H1 (cell line): ENCODE measurements around the gene CCSER2. TPM values are rescaled to one million over a fixed set of nuclear protein-coding genes. Genes with fewer than 3 reads are reported as not detected.

Experiments
- CTCF ChIA-PET: fragments of 300-600 bp; sonication (Branson Sonifier 250); formaldehyde crosslinking; loops from one replicate; lab custom pipeline; 2021; ENCODE audit not compliant: partially characterized antibody; lab: Charles Lee
- POLR2A ChIA-PET: fragments of 300-600 bp; sonication (Branson Sonifier 250); formaldehyde crosslinking; loops from one replicate; lab custom pipeline; 2021; ENCODE audit warnings: inconsistent platforms; ENCODE audit not compliant: partially characterized antibody; lab: Charles Lee
- DNase-seq, 2 experiments: peaks; one replicate each; pipeline versions ENCODE4 v3.0.0 to v3.0.0-alpha.2; 2010 to 2022; ENCODE audit warnings: low spot score in 2 of 2, low read depth in 1 of 2, mixed read lengths in 1 of 2
- FAIRE-seq: peaks from 2 replicates; lab custom pipeline; 2011; peaks lifted over from hg19 to GRCh38; lab: Jason Lieb, UNC
- H2AFZ ChIP-seq: 2 replicates; pipeline ENCODE4 v1.8.1; 2012; ENCODE audit warnings: low read length, inconsistent platforms
- H2AK5ac ChIP-seq: 2 replicates; pipeline ENCODE4 v1.6.1; 2013; ENCODE audit warnings: low read depth, low read length
- H2BK120ac ChIP-seq: replicated peaks from 2 replicates; pipeline ENCODE3; 2013; ENCODE audit warnings: low read depth, low read length, inconsistent platforms
- H2BK12ac ChIP-seq: 2 replicates; pipeline ENCODE4 v1.6.1; 2013; ENCODE audit warnings: low read depth, low read length
- H2BK15ac ChIP-seq: 2 replicates; pipeline ENCODE4 v1.6.1; 2013; ENCODE audit warnings: low read length
- H2BK20ac ChIP-seq: 2 replicates; pipeline ENCODE4 v1.6.1; 2013; ENCODE audit warnings: low read length
- H2BK5ac ChIP-seq: 2 replicates; pipeline ENCODE4 v1.6.1; 2013; ENCODE audit warnings: low read depth, low read length
- H3K14ac ChIP-seq: 2 replicates; pipeline ENCODE4 v1.6.1; 2013; ENCODE audit warnings: inconsistent platforms; ENCODE audit not compliant: insufficient read length
- H3K18ac ChIP-seq: 2 replicates; pipeline ENCODE4 v1.6.1; 2013; ENCODE audit warnings: low read length; ENCODE audit errors: extremely low read depth
- H3K23ac ChIP-seq: 2 replicates; pipeline ENCODE4 v1.6.1; 2013; ENCODE audit warnings: inconsistent platforms; ENCODE audit not compliant: insufficient read length
- H3K23me2 ChIP-seq: 2 replicates; pipeline ENCODE4 v1.6.1; 2013; ENCODE audit warnings: low read depth, low read length
- H3K27ac ChIP-seq: 2 replicates; pipeline ENCODE4 v1.6.1; 2011; ENCODE audit warnings: low read depth, low read length, inconsistent platforms
- H3K27me3 ChIP-seq, 4 experiments: replicated peaks in 1 of 4; 1 replicate in 1 of 4; 2 replicates in 3 of 4; pipeline versions ENCODE4 v1.6.1 to v1.8.1; 2011 to 2013; ENCODE audit warnings: low read length in 3 of 4, mild to moderate bottlenecking in 3 of 4, inconsistent platforms in 2 of 4, mixed read lengths in 2 of 4, moderate library complexity in 1 of 4; ENCODE audit not compliant: control insufficient read depth in 3 of 4, insufficient read depth in 3 of 4; ENCODE audit errors: extremely low read depth in 1 of 4
- H3K36me3 ChIP-seq, 4 experiments: 2 replicates each; pipeline versions ENCODE4 v1.6.1 to v1.8.1; 2011 to 2013; ENCODE audit warnings: mild to moderate bottlenecking in 4 of 4, low read length in 3 of 4, moderate library complexity in 2 of 4, control low read depth in 1 of 4, inconsistent platforms in 1 of 4; ENCODE audit not compliant: insufficient read depth in 4 of 4, control insufficient read depth in 2 of 4
- H3K4ac ChIP-seq: replicated peaks from 2 replicates; pipeline ENCODE3; 2013; ENCODE audit warnings: low read length, low read depth, mixed read lengths, inconsistent platforms; ENCODE audit not compliant: insufficient read length
- H3K4me1 ChIP-seq, 4 experiments: replicated peaks in 1 of 4; 1 replicate in 1 of 4; 2 replicates in 3 of 4; pipeline versions ENCODE4 v1.6.1 to v1.8.1; 2011 to 2013; ENCODE audit warnings: low read length in 3 of 4, inconsistent platforms in 2 of 4, mixed read lengths in 1 of 4; ENCODE audit not compliant: insufficient read depth in 4 of 4, control insufficient read depth in 3 of 4
- H3K4me2 ChIP-seq, 2 experiments: 2 replicates each; pipeline versions ENCODE4 v1.6.1 to v1.8.1; 2011 to 2013; ENCODE audit warnings: low read depth in 2 of 2, low read length in 2 of 2, control low read depth in 1 of 2, inconsistent platforms in 1 of 2, mild to moderate bottlenecking in 1 of 2; ENCODE audit not compliant: insufficient read depth in 1 of 2
- H3K4me3 ChIP-seq, 4 experiments: fragments of 200-600, 300-600 bp in 1 of 4; sonication (generic), shearing (Covaris generic), sonication (Bioruptor Twin) in 1 of 4; 2 replicates each; pipeline versions ENCODE4 v1.5.1 to v1.8.1; 2011 to 2016; ENCODE audit warnings: low read length in 4 of 4, low read depth in 3 of 4, control low read depth in 2 of 4, inconsistent platforms in 2 of 4, mild to moderate bottlenecking in 2 of 4, mixed read lengths in 1 of 4, moderate library complexity in 1 of 4; ENCODE audit not compliant: insufficient read depth in 2 of 4; ENCODE audit errors: extremely low read depth in 1 of 4
- H3K56ac ChIP-seq: replicated peaks from 2 replicates; pipeline ENCODE3; 2013; ENCODE audit warnings: low read depth, mild to moderate bottlenecking, mixed read lengths, low read length, inconsistent platforms; ENCODE audit not compliant: insufficient read length
- H3K79me1 ChIP-seq: 2 replicates; pipeline ENCODE4 v1.6.1; 2013; ENCODE audit warnings: low read depth, low read length, control low read depth
- H3K79me2 ChIP-seq, 2 experiments: 2 replicates each; pipeline versions ENCODE4 v1.6.1 to v1.8.1; 2012 to 2013; ENCODE audit warnings: low read length in 2 of 2, mild to moderate bottlenecking in 2 of 2, inconsistent platforms in 1 of 2; ENCODE audit not compliant: insufficient read depth in 2 of 2, control insufficient read depth in 1 of 2
- H3K9ac ChIP-seq, 4 experiments: replicated peaks in 1 of 4; 1 replicate in 1 of 4; 2 replicates in 3 of 4; pipeline versions ENCODE4 v1.6.1 to v1.8.1; 2011 to 2013; ENCODE audit warnings: low read depth in 3 of 4, low read length in 3 of 4, control low read depth in 2 of 4, mild to moderate bottlenecking in 2 of 4, moderate library complexity in 2 of 4, inconsistent platforms in 1 of 4; ENCODE audit errors: extremely low read depth in 1 of 4
- H3K9me3 ChIP-seq, 2 experiments: 2 replicates each; pipeline versions ENCODE4 v1.6.1 to v1.8.1; 2012 to 2013; ENCODE audit warnings: mild to moderate bottlenecking in 2 of 2, moderate library complexity in 2 of 2, control low read depth in 1 of 2, inconsistent platforms in 1 of 2, low read depth in 1 of 2, low read length in 1 of 2, mixed read lengths in 1 of 2; ENCODE audit not compliant: insufficient read depth in 2 of 2
- H4K20me1 ChIP-seq, 2 experiments: replicated peaks in 1 of 2; 2 replicates each; pipeline versions ENCODE3 to v1.8.1; 2011 to 2013; ENCODE audit warnings: inconsistent platforms in 2 of 2, low read length in 2 of 2, mild to moderate bottlenecking in 1 of 2; ENCODE audit not compliant: insufficient read depth in 2 of 2, control insufficient read depth in 1 of 2
- H4K5ac ChIP-seq: 2 replicates; pipeline ENCODE4 v1.6.1; 2013; ENCODE audit warnings: low read length, low read depth, mixed read lengths, inconsistent platforms; ENCODE audit not compliant: insufficient read length
- H4K8ac ChIP-seq: 2 replicates; pipeline ENCODE4 v1.8.0; 2013; ENCODE audit warnings: mild to moderate bottlenecking, moderate library complexity, low read length, inconsistent platforms; ENCODE audit not compliant: insufficient read depth; ENCODE audit errors: extremely low read depth
- H4K91ac ChIP-seq: replicated peaks from 2 replicates; pipeline ENCODE3; 2013; ENCODE audit warnings: low read length, mixed read lengths, inconsistent platforms; ENCODE audit not compliant: insufficient read length
- BACH1 ChIP-seq: IDR thresholded peaks from 2 replicates; pipeline ENCODE4 v1.6.1; 2012; ENCODE audit warnings: low read length, improper control_type of control experiment
- RAD21 ChIP-seq, 2 experiments: IDR thresholded peaks in 1 of 2; conservative IDR thresholded peaks in 1 of 2; 2 replicates each; pipeline ENCODE4 v1.6.1; 2011; ENCODE audit warnings: low read depth in 2 of 2, low read length in 2 of 2, improper control_type of control experiment in 1 of 2, inconsistent platforms in 1 of 2, mild to moderate bottlenecking in 1 of 2, moderate library complexity in 1 of 2
- SIX5 ChIP-seq: IDR thresholded peaks from 2 replicates; pipeline ENCODE4 v1.6.1; 2011; ENCODE audit warnings: mild to moderate bottlenecking, low read depth, low read length
- SP4 ChIP-seq: IDR thresholded peaks from 2 replicates; pipeline ENCODE4 v1.6.1; 2012; ENCODE audit warnings: low read length, inconsistent platforms
- TEAD4 ChIP-seq: IDR thresholded peaks from 2 replicates; pipeline ENCODE4 v1.6.1; 2012; ENCODE audit warnings: low read depth, low read length, inconsistent platforms, mixed read lengths
- ZNF274 ChIP-seq: IDR thresholded peaks from 2 replicates; pipeline ENCODE4 v1.7.0; 2012; ENCODE audit warnings: low read length, borderline replicate concordance; ENCODE audit errors: extremely low read depth
- WGBS, 2 experiments: shearing (Covaris generic) in 1 of 2; methylation state at CpG; one replicate each; pipeline versions ENCODE4 v1.1.6 to v1.1.7; 2013 to 2015; ENCODE audit warnings: low lambda C conversion rate in 2 of 2, mixed read lengths in 2 of 2, inconsistent platforms in 1 of 2, low coverage in 1 of 2, missing lambda C conversion rate in 1 of 2; ENCODE audit not compliant: insufficient replicate concordance in 2 of 2, insufficient coverage in 1 of 2, insufficient read length in 1 of 2; ENCODE audit errors: extremely low coverage in 1 of 2, missing lambda C conversion rate in 1 of 2; 5-methylcytosine and 5-hydroxymethylcytosine counted together
- polyA plus RNA-seq, 7 experiments: library from polyadenylated mRNA; depleted of rRNA in 3 of 7; stranded (reverse) in 5 of 7; unstranded in 2 of 7; fragments of >200 nt in 5 of 7; fragments of 200-250 nt in 2 of 7; gene quantifications; 1 replicate in 5 of 7; 2 replicates in 1 of 7; 4 replicates in 1 of 7; pipeline versions ENCODE4 v1.2.1 to v1.2.3, GENCODE V29; 2011 to 2013; ENCODE audit warnings: missing spikeins in 2 of 7, mixed read lengths in 2 of 7
- total RNA-seq: library from RNA; stranded (reverse); fragmentation: NEBNext Ultra II Directional; extraction: Animal tissue kit (Norgen Biotek cat#: 25700); gene quantifications from 2 replicates; pipeline ENCODE4 v1.2.1, GENCODE V29; 2021

Gene CCSER2
- total and polyA plus RNA-seq, 2 of the 8 experiments (the other 6 are each of a cell fraction or from before 2014, with no cell fraction given): 6.9 to 30.5 TPM

DNA sequence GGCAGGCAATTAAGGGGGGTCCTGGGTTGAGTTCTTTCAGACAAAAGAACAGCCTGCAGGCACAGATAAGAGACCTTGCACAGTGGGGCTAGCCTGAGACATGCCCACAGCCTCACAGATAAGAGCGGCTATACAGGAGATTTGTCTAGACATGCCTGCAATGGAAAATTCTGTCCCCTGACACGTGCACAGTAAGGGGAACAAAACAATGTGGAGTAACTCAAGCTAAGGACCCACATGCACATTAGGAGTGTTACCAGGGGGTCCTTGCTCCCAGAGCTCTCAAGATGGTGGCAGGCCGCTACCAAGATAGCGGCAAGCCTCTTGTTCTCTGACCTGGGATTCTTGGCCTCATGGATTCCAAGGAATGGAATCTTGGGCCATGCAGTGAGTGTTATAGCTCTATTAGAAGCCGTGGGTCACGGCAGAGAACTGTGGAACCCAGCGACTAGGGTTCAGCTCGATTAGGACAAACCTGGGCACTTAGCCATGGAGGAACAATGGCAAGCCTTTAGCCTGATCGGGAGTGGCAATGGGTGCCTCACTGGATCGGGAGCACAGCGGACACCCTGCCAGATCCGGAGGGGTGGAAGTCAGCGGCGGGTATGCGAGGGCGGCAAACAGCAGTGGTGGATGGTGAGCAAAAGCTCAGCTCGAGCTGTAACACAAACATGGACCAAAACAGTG is 196.9 kb downstream of the CCSER2 start:
- Histone ChIP-seq H3K36me3 (no peaks in the 10 kb centered on the region; a peak in 1 of 8 replicates), H3K14ac (no peak overlapping the region), H3K4me3 (no peak overlapping the region), H3K56ac (no peak overlapping the region), H3K9ac (no peak overlapping the region), H3K4ac (no peak overlapping the region), H2AK5ac (no peak overlapping the region), H2AFZ (no peak overlapping the region), H3K79me2 (no peaks in the 10 kb centered on the region), H2BK15ac (no peak overlapping the region), H3K27ac (no peak overlapping the region), H4K20me1 (no peaks in the 10 kb centered on the region), H2BK5ac (peak overlapping the region; percentile 92; the same call in 1 of the 2 replicates), H4K8ac (no peak overlapping the region; the same call in 1 of the 2 replicates), H4K5ac (no peak overlapping the region), H3K4me2 (no peak overlapping the region), H3K79me1 (no peaks in the 10 kb centered on the region), H3K27me3 (no peaks in the 10 kb centered on the region), H3K18ac (peak overlapping the region; percentile 48; the same call in 1 of the 2 replicates), H4K91ac (peak overlapping the region; percentile 74), H3K23ac (no peak overlapping the region), H3K9me3 (peaks cover 7 to 14% of the 10 kb centered on the region in 2 experiments; a peak in 3 of 4 replicates), H2BK20ac (peak overlapping the region; percentile 86; the same call in 1 of the 2 replicates), H2BK120ac (no peak overlapping the region), H2BK12ac (no peak overlapping the region), H3K4me1 (peaks cover 0 to 9% (median 4%) of the 10 kb centered on the region in 4 experiments; a peak in 3 of 7 replicates), H3K23me2 (no peaks in the 10 kb centered on the region)
- ChIA-PET CTCF (interaction anchor here (0.7 to 2.7 kb wide), 10 partner anchors 9 to 332 kb away, joined by 3 to 19 read pairs (median 3); no protein-coding TSS in a partner anchor), POLR2A (interaction anchor here (0.9 to 1.2 kb wide), 2 partner anchors 13 to 153 kb away, joined by 3 read pairs; no protein-coding TSS in a partner anchor)
- WGBS, 2 experiments: 85% methylated on average over 17 of the region's 17 CpGs; no CpG with 5 or more reads in 1 of the 2 experiments
- FAIRE-seq (no peak), DNase-seq (no peak)
- no peak for TF ChIP-seq ZNF274
- no peak for TF ChIP-seq SP4
- TF ChIP-seq TEAD4: no peak
- no peak for TF ChIP-seq SIX5
- no peak for TF ChIP-seq BACH1
- no peak for TF ChIP-seq RAD21 (IDR thresholded peaks at IDR 0.05 in 1 of 2, conservative IDR thresholded peaks at IDR 0.05 in 1 of 2; ENCODE audit: low read depth in 2 of 2, low read length in 2 of 2)
